ENCODE results near the gene CYP4F22.

- TF ChIP-seq EZH2 (IDR thresholded peaks at IDR 0.05; ENCODE audit: low read depth, low read length, severe bottlenecking) (no peak), POLR2AphosphoS5 (IDR thresholded peaks at IDR 0.05; ENCODE audit: low read depth, low read length) (no peak), NRF1 (IDR thresholded peaks at IDR 0.05; ENCODE audit: low read depth, low read length) (no peak), TBP (IDR thresholded peaks at IDR 0.05; ENCODE audit: low read depth, low read length) (no peak), RFX5 (IDR thresholded peaks at IDR 0.05; ENCODE audit: borderline replicate concordance, low read depth, low read length) (no peak), SP1 (IDR thresholded peaks at IDR 0.05; ENCODE audit: low read depth, low read length) (no peak), MAX (IDR thresholded peaks at IDR 0.05) (no peak), CTBP2 (IDR thresholded peaks at IDR 0.05; ENCODE audit: borderline replicate concordance, insufficient read depth, insufficient read length, low read length) (no peak), POLR2A (IDR thresholded peaks at IDR 0.05; ENCODE audit: control extremely low read depth in 1 of 2, low read depth in 2 of 2, low read length in 2 of 2) (no peak), CTCF (IDR thresholded peaks at IDR 0.05; ENCODE audit: control extremely low read depth in 1 of 3, insufficient read depth in 1 of 3, low read depth in 1 of 3, low read length in 3 of 3) (no peak)
Observed at GRCh38 chr19:15511671-15512424, 3.5 kb downstream of the CYP4F22 start.
